Middle frontal gyrus (tissue), 1 donor: ENCODE measurements around the gene TMED3.

Experiments
- DNase-seq: peaks from one replicate; pipeline ENCODE4 v3.0.0-alpha.2; 2015; ENCODE audit warnings: low spot score; ENCODE audit errors: extremely low spot score

The TMED3 gene

DNA sequence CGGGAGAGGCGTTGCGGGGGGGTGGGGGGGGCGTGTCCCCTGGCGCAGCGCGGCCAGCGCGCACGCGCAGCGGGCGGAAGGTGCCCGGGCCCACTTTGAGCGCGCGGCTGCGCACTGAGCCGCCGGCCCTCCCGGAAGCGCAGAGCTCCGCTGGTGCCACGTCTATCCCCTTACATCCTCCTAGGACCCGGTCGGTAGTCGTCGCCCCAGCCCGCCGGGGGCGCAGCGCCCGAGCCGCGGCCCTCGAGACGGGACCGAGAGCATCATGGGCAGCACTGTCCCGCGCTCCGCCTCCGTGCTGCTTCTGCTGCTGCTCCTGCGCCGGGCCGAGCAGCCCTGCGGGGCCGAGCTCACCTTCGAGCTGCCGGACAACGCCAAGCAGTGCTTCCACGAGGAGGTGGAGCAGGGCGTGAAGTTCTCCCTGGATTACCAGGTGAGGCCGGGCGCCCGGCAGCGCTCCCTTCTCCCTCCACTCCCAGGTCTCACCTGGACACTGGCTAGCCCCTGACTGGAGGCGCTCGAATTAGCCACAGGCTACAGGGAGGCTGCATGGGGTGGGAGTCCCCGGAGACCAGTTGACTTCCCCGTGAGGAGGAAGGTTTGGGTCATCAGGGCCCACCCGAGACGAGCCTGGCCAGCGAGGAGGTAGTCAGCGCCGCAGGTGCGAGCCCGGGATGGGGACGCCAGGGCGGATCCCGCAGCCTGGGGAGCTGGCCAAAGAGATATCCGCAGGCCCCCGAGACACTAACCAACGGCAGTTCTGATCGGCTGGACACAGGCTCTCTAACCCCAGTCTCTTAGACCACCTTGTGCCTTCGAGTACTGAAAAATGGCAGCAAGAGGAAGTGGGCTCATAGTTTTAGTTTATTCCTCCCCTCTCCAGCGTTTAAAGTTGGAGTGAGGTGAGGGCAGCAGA is at the start of gene TMED3:
Gene TMED3, plus strand, starts transcription at position 128 of the 916 bp plus-strand sequence. Its CDS starts 138 bp downstream, at position 266.
- peak; percentile 24 for DNase-seq

DNA sequence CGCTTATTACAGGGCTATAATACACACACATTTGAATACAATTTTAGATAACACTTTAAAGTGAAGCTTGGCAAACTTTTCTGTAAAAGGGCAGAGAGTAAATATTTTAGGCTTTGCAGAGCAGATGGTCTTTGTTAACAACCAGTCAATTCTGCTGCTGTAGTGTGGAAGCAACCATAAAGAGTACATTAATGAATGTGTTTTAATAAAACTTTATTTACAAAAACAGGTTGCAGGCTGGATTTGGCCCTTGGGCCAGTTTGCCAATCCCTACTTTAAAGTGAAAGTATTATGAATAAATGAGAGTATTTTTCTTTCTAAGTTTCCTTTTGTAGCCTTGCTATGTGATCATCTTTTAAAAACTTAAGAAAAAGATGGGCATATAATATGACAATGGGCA is 49.1 kb upstream of the TMED3 start:
- no peak for DNase-seq

DNA sequence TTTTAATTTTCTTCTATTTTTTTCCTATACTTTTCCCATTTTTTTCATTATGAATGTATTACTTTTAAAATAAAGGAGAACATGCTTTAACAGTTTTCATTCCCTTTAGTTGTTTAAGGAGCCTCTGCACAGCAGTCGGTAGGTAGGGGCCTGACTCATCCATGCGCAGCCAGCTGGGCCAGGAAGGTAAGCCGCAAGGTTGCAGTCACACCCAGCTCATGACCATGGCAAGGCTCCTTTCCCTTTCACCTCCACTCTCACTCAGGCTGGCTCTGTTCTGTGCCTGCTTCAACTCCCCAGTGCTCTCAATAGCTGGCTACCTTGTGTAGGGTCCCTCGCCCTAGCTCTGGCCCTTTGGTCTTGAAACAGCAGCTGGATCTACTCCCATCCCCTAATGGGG is 45.7 kb upstream of the TMED3 start:
- DNase-seq = no peak

DNA sequence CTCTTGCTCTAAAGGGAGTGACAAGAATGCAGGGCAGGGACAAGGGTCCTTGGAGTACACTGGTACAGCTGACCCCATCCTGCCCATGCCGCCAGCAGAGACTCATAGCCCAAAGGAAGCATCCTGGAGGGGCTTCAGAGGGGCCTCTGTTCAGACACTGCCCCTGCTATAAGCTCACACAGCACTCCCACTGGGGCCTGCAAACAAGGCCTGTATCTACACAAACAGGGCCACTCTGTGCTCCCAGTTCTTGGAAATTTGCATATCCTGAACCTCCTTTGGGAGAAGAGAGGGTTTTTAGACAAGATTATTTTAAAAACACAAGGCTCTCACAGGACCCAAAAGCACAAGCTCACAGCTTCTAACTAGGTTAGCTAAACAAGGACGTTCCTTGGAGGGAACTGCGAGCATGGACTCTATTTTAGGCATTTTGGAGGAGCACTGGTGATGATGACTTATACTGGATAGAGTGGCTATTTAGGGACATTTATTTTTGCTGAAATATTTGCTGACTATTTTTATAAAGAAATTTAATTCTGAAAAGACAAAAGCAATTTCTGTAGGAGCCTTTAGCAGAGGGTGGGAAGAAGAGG is 44.8 kb upstream of the TMED3 start:
- peak; percentile 28 for DNase-seq

DNA sequence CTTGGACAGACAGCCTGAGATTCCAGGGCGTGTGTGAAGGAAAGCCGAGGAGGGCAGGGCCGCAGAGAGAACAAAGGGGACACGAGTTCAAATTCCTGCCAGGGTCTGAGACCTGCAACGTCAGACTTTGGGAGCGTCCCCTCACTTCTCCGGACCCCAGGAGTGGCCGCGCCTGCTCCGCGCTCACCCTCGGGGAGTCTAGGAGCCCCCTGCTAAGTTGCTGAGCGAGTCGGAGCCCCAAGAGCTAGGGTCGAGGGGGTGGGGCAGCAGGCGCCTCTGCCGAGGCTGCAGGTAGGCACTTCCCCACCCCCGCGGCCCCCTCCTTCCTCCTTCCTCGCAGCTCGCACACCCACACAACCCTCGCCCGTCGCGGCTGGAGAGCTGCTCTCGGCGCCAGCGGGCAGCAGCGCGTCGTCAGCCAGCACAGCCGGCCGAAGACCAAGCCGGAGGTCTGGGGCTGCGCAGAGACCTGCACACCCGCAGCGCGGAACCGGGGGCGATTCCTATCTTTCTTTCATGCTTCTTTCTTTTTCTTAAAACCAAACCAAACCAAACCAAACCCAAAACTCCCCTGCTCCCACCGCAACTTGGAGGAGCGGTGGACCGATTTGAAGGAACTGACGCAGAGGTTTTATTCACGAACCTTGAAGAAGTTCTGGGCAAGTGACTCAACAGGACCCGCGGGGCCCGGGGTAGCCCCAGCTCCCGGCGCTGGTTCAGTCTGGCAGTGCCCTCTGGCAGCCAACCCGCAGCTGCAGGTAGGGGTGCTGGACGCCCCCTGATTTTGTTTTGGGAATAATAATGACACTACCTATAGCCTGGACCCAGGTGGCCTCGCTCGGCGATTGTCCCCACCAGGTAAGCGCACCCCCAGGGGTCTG is 28.3 kb upstream of the TMED3 start, which contains the start of gene ANKRD34C:
Gene ANKRD34C, plus strand, starts transcription at position 352 of the 881 bp plus-strand sequence. CDS start 10,563 bp downstream, outside the sequence.
- DNase-seq = no peak

DNA sequence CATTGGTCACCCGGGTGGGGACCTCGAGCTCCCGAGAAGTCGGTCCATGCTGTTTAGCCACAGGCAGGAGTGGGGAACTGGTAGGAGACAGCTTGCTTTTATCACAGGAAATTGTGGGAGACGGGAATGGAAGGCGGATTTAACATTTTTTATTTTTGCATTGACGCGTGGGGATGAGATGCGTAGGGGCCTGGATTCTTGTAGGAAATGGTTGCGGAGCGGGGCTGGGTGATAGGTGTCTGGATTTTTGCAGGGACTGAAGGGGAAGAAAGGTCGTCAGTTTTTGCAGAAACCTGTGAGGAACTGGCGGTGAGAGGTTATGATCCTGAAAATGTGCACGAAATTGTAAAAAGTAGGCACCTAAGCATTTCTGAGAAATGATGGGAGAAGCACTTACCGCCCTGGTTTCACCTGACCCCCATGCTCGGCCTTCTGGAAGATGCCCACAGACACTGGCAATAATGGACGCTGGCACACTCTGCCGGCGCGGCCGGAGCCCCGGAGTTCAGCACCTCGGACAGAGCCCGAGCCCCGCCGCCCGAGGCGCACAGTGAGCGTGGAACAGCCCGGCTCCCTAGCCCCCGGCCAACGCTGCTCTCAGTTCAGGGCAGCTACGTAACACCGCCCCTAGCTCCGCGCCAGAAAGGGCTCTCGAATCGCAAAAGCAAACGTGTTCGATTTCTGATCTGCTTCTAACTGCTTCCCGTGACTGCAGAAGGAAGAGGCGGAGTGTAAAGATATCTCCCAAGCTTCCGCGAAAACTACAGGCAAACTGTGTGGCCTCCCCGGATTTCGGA is 27.5 kb upstream of the TMED3 start:
- DNase-seq = no peak

DNA sequence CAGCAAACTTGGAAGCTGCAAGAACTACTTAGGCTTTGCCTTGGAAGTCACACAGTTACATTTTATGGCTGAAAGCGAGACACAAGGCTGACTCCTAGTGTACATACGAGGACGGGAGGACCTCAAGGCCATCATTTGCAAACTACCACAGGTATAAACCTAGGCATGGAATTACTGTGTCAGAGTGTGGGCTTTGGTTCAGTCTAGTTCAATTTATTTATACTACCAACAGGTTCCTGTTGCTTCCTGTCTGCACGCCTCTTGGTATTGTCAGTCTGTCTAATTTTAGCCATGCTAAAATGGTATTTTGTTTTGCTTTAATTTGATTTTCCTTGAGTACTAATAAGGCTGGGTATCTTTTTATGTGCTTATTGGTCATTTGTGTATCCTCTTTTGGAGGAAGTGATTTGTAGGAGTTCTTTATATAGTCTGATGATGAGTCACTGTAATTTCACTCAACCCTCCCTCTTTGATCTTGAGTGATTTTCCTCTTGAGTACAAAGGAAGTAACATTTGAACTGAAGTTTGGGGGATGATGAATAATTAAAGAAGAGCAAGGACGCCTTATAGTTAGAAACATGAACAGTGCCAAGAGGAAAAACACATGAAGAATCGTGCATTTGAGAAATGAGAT is 20.2 kb upstream of the TMED3 start:
- DNase-seq = no peak

DNA sequence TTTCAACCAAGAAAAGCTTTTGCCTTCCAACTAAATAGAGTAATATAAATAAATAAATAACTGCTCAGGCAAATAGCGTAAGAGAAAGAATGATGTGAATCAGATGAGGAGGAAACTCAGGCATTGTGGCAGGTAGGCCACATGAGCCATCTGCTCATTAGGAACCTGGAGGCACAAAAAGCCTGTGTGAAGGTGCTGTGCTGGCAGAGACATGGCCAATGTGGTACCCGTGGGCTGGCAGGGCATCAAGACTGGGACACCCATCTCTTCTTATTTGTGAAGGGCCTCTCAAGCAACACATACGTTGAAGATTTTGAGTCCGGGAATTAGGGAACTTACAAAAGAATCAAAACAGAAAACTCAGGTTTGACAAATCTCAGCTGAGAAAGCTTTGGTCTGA is 18.9 kb upstream of the TMED3 start:
- DNase-seq = no peak

DNA sequence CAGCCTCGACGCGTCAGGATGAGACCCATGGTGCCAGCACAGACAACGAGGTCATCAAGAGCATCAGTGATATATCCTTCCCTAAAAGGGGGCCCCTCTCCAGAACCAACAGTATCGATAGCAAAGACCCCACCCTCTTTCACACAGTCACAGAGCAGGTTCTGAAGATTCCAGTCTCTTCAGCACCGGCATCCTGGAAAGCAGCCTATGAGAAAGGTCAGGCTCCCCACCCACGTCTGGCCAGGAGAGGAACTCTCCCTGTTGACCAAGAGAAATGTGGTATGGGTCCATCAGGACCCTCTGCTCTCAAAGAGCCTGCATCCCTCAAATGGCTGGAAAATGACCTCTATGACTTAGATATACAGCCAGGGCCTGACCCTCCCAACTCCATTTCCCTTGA is 16.8 kb upstream of the TMED3 start:
- DNase-seq = no peak

DNA sequence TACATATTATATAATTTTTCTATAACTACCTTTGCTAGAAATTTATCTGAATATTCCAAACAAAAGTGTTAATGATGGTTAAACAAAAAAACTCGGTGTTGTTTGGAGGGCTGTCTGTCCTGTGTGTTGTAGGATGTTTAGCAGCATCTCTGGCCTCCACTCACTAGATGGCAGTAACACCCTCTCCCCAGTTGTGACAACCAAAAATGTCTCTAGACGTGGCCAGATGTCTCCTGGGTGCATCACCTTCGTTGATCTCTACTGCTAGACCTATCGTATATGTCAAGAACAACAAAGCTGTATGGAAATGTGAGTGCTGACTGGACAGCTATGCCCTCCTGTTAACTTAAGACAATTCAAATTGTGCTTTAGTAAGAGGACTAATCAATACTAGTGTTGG is 14.3 kb upstream of the TMED3 start:
- no peak for DNase-seq

DNA sequence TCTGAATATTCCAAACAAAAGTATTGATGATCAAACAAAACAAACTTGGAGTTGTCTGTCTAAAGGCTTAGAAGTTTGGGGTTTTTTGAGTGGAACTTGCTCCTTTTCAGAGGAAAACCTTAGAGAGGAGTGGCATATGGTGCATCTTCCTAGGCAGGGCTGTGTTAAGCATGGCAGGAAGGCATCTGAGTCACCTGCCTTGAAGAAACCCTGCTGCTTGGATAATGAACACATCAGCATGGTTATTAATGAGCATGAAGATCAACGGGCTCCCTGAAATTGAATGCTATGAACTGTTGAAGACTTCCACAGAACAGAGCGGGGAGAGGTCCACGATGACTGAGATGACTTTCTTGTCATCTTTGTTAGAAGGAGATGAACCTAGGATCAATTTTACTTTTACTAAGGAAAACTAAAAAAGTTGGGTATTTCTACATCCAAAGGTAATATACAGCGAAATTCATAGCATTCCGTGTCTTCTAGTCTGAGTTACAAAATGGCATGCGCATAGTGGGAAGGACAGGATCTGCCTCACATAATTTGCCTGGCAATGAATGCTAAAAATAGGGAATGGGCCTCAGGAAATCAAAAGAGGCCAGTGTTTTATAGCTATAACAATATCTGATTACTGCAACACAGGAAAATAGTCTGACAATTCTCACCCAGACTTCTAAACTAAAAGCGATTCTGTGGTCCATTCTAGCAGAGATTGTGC is 11.6 kb upstream of the TMED3 start:
- no peak for DNase-seq

DNA sequence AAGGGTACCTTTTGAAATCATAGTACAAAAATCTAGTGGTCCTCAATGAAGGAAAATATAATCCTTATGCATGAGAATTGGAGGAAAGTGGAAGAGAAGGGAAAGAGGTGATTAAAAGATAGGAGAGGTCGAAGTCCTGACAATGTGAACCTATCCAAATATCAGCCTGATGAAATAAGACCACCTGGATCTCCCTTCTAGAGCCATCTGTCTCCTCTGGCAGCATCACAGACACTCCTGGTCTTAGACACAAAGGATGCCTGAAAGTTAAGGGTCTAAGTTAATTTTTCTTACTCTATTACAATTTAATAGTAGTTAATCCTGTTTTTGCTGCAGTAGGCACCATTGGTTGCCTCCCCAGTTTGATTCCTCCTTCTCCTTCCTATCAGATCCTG is 11.1 kb upstream of the TMED3 start:
- no peak for DNase-seq

DNA sequence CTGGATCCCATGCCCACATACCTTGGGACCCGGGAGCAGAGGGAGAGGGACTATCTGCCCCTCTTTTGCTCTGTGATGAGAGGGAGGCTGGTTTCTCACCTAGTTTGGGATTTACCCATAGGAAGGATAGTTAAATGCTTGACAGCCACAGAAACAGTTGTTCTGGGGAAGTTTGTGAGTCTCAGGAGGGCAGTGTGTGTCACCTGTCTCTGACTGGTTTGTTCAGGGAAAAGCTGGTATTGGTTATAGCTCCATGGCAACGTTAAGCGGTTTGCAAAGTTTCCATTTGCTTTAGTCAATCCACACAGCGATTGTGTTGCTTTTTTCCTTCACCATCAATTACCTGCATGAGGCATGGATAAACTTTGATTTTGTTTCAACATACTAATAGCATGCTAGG is 3.7 kb upstream of the TMED3 start:
- DNase-seq = no peak

DNA sequence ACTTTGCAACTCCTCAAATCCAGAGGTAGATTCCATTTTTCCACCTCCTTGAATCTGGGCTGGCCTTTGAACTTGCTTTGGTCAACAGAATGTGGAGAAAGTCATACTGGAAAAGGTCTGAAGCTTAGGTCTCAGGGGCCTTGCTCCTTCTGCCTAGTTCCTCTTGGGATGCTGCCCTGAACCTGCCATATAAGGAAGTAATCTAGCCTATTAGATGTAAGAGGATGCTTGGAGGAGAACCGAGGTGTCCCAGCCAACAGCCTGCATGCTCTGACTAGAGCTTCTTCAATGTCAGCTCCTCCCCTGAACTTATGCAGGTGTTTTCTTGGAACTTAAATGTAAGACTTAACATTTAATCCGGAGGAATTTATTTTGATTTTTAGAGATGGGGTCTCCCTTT is 2.0 kb upstream of the TMED3 start:
- no peak for DNase-seq

DNA sequence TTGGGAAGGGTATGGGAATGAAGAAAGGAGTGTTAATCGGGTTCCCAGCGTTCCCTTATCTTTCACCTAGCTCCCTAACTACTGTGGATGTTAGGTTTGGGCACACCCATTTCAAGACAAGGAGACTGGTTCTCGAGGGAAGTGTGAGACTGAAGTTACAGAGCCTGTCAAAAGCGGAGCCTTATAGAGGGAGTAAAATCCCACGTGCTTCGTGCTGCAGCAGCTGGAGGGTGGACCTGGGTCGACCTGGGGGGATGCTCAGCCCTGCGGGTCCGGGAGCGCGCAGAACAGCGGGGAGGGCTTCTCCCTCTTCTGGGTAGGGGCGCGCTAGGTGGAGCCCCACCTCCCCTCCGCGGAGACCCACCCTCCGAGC is 314 bp upstream of the TMED3 start:
- no peak for DNase-seq

DNA sequence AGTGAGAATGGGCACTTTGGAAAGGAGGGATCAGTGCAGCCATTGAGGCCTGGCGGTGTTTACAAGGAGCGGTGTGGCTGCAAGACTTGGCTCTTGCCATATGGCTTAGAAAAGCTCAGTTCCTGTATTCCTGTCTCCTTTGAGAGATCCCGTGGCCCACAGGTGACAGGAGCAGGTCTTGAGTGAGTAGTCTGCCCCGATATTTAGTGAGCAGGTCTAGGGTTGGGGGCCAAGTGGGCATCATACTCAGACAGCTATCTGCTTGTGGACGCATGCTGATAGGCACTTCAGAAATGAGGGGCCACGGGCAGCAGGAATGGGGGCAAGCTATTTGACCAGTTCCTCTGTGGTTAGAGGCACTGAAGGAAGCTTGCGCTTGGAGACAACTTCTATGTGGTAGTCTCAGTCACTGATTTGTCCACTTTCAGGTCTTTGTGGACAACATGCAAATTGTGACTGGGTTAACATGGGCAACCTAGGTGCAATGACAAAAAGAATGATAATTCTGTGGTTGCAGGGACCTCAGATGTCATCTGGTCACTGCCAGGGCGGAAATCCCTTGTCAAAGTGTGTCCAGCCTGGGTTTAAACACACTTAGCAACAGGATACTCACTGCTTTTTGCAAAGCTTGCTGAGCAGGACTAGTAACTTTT is 1.1 kb downstream of the TMED3 start:
- DNase-seq = no peak

DNA sequence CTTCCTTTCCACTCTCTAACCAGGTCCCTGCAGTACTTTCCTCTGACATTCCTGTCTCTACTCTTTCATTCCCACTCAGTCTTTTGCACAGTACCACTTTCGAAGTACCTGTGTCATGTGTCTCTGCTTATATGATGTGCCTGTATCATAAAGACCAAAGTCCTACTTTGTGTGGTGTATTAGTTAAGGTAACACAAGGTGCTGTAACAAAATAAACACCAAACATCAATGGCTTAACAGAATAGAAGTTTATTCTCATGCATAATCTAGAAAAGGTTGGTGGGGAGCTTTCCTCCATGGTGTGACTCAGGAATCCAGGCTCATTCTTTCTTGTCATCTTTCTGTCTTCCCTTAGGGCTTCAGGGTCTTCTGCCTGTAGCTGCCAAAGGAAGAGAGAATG is 3.3 kb downstream of the TMED3 start:
- no peak for DNase-seq

DNA sequence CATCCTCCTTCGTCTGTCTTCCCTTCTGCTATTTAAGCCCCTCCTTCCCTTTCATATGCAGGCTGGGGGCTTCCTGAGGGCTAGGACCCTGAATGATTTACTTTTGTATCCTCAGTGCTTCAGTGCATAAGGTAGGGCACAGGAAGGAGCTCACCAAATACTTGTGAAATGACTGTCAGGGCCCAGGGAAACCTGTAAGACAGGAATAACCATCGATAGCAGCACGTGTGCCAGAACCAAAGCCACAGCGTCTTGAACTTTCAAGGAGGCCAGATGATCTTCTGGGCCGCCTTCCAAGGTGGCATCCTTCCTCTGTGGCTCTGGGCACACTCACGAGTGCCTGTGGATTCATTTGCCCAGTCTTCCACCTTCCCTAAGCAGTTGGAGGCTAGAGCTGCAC is 3.9 kb downstream of the TMED3 start:
- no peak for DNase-seq

DNA sequence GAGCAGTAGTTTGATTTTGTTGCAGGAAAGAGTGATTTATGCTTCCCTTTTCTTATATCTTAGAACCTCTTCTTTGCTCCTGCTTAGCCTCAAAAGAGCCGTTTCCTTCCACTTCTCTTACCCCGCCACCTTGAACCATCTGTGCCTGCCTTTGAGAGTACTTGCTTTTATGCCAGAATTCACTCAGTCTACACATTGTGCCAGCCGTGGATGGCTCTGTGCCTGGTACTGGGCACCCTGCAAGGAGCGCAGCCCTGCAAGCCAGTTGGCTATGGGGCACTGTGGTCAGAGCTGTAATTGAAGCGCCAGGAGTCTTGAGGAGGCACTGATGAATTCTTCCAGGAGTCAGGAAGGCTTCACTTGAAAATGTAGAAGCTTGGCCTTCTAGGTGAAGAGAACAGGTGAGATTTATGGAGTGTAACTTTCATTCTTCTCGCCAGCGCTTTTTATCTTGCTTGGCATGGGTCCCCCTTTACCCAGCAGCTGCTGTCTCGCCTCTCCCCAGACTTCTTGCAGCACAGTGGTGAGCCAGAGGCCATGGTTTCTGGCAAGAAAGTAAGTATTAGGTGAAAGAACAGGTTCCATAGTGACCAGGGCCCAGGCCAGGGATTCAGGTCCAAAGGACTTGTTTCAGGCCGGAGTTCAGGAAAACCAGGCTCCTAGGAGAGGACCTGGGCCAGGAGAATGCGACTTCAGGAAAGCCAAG is 4.9 kb downstream of the TMED3 start:
- peak; percentile 42 for DNase-seq
